NAMALWA (cell line): ENCODE results near the gene VWC2.

Source experiments
- DNase-seq: peaks from one replicate; pipeline ENCODE4 v3.0.0-alpha.2; 2015; ENCODE audit warnings: low spot score

The VWC2 gene

GRCh38 chr7:49773218-49773935 lies at the start of gene VWC2:
Gene VWC2 (plus strand): TSS chr7:49773638. CDS start chr7:49775436, 1,798 bp downstream.
- no peak for DNase-seq

GRCh38 chr7:49724071-49724470 lies 49.4 kb upstream of the VWC2 start:
- no peak for DNase-seq

- DNase-seq: no peak
These were observed 41.6 kb upstream of the VWC2 start for GRCh38 chr7:49731836-49732235.

- no peak for DNase-seq
These were observed 10.8 kb upstream of the VWC2 start for GRCh38 chr7:49762666-49763065.

GRCh38 chr7:49763791-49764190 lies 9.6 kb upstream of the VWC2 start:
- DNase-seq: peak; percentile 14

- peak; percentile 80 for DNase-seq
These were observed 6.5 kb upstream of the VWC2 start for GRCh38 chr7:49766966-49767365.

GRCh38 chr7:49767719-49768118 lies 5.7 kb upstream of the VWC2 start:
- DNase-seq: peak; percentile 56

- DNase-seq: peak; percentile 17
These were observed 5.2 kb upstream of the VWC2 start for GRCh38 chr7:49768254-49768653.

- no peak for DNase-seq
These were observed 4.6 kb upstream of the VWC2 start for GRCh38 chr7:49768835-49769234.

GRCh38 chr7:49769285-49769857 lies 4.1 kb upstream of the VWC2 start:
- no peak for DNase-seq

- DNase-seq: no peak
These were observed 2.6 kb upstream of the VWC2 start for GRCh38 chr7:49770838-49771237.

GRCh38 chr7:49771427-49772176 lies 1.8 kb upstream of the VWC2 start:
- peak; percentile 13 for DNase-seq

GRCh38 chr7:49772916-49773217 lies 571 bp upstream of the VWC2 start:
- no peak for DNase-seq

GRCh38 chr7:49773936-49774458 lies 559 bp downstream of the VWC2 start:
- DNase-seq: no peak

- DNase-seq: no peak
These were observed 1.1 kb downstream of the VWC2 start for GRCh38 chr7:49774459-49775064.

- no peak for DNase-seq
These were observed 1.9 kb downstream of the VWC2 start for GRCh38 chr7:49775065-49775948.

- no peak for DNase-seq
These were observed 2.6 kb downstream of the VWC2 start for GRCh38 chr7:49775949-49776443.

- DNase-seq: no peak
These were observed 3.6 kb downstream of the VWC2 start for GRCh38 chr7:49776994-49777393.

- peak; percentile 30 for DNase-seq
These were observed 5.4 kb downstream of the VWC2 start for GRCh38 chr7:49778731-49779270.

- DNase-seq: no peak
These were observed 7.5 kb downstream of the VWC2 start for GRCh38 chr7:49780953-49781352.

GRCh38 chr7:49781996-49782395 lies 8.6 kb downstream of the VWC2 start:
- no peak for DNase-seq
